Erythroblast (primary cell): ENCODE results near the gene SOX5.
"Not testable (repeated sequence)": the region's sequence is repeated elsewhere in the genome, so short reads cannot be mapped to it uniquely, and the experiment has no call there.

Experiments
- DNase-seq, 2 experiments: peaks; one replicate each; lab custom pipeline; 2025; lab: John Stamatoyannopoulos, UW
- GATA1 ChIP-seq: IDR thresholded peaks from 2 replicates; pipeline ENCODE4 v1.6.1; 2011; ENCODE audit warnings: low read depth, mild to moderate bottlenecking, control low read depth, low read length, moderate library complexity
- POLR2A ChIP-seq: IDR thresholded peaks from 2 replicates; pipeline ENCODE4 v1.6.1; 2011; ENCODE audit warnings: mild to moderate bottlenecking, low read length

SOX5 gene

GRCh38 chr12:23523339-23523738 is 426.1 kb downstream of the SOX5 start:
- DNase-seq: no peak
- no peak for TF ChIP-seq GATA1
- TF ChIP-seq POLR2A: no peak

GRCh38 chr12:23519444-23519843 is 430.0 kb downstream of the SOX5 start:
- not testable (repeated sequence) for DNase-seq

GRCh38 chr12:23515785-23516184 is 433.7 kb downstream of the SOX5 start:
- DNase-seq: not testable (repeated sequence)

- TF ChIP-seq POLR2A: no peak
- TF ChIP-seq GATA1: no peak
Observed at GRCh38 chr12:23510484-23510883, 439.0 kb downstream of the SOX5 start.

GRCh38 chr12:23509832-23510231 is 439.6 kb downstream of the SOX5 start:
- DNase-seq: not testable (repeated sequence)

More at GRCh38 chr12:23510484-23510883, 439.0 kb downstream of the SOX5 start:
- no peak for DNase-seq

- DNase-seq: not testable (repeated sequence)
Observed at GRCh38 chr12:23507785-23508184, 441.7 kb downstream of the SOX5 start.

GRCh38 chr12:23505736-23506135 is 443.7 kb downstream of the SOX5 start:
- DNase-seq: not testable (repeated sequence)

GRCh38 chr12:23504641-23505399 is 444.6 kb downstream of the SOX5 start:
- DNase-seq: no peak
- TF ChIP-seq GATA1 (no peak), POLR2A (no peak)

- no peak for DNase-seq
- TF ChIP-seq GATA1 (no peak), POLR2A (no peak)
Observed at GRCh38 chr12:23504043-23504442, 445.4 kb downstream of the SOX5 start.

GRCh38 chr12:23503544-23503943 is 445.9 kb downstream of the SOX5 start:
- TF ChIP-seq POLR2A (no peak), GATA1 (no peak)
- DNase-seq: no peak

- TF ChIP-seq POLR2A (no peak), GATA1 (no peak)
- DNase-seq: no peak
Observed at GRCh38 chr12:23502259-23502658, 447.2 kb downstream of the SOX5 start.

- TF ChIP-seq GATA1 (no peak), POLR2A (no peak)
- no peak for DNase-seq
Observed at GRCh38 chr12:23495472-23495871, 454.0 kb downstream of the SOX5 start.

- TF ChIP-seq GATA1 (no peak), POLR2A (no peak)
- DNase-seq: no peak
Observed at GRCh38 chr12:23493672-23494071, 455.8 kb downstream of the SOX5 start.

- not testable (repeated sequence) for DNase-seq
Observed at GRCh38 chr12:23491029-23491428, 458.4 kb downstream of the SOX5 start.

- no peak for DNase-seq
- TF ChIP-seq GATA1: no peak
- no peak for TF ChIP-seq POLR2A
Observed at GRCh38 chr12:23488130-23488529, 461.3 kb downstream of the SOX5 start.

GRCh38 chr12:23484238-23484637 is 465.2 kb downstream of the SOX5 start:
- DNase-seq: no peak
- TF ChIP-seq GATA1 (no peak), POLR2A (no peak)
